ENCODE data around the gene PSKH1. TPM values are rescaled to one million over a fixed set of nuclear protein-coding genes. Genes with fewer than 3 reads are reported as not detected.

PSKH1 gene
- total RNA-seq, 1 donor from 2014 or later = 17.8 TPM

DNA sequence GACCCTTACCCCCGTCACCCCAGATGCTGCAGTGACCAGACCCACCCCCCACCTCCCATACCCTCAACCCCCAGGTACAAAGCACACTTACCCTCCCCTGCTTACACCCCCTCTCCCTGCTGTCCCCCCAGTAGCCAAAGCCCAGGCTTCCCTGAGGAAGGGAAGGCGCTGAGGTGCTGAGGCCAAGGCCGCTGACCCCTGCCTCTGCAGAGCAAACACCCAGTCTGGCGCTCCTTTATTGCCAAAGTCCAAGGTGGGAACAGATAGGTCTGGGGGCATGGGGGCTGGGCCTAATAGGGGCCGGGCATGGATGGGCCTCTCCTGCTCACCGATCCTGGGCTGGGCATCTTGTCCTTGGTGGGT is 50.2 kb downstream of the PSKH1 start:
- H3K4me3 Mint-ChIP-seq = no peak overlapping the region
- H3K27me3 Mint-ChIP-seq (ENCODE audit: insufficient read depth) = no peaks in the 10 kb centered on the region
- DNase-seq (ENCODE audit: low spot score) = no peak
- peaks cover 25% of the 10 kb centered on the region for H3K4me1 Mint-ChIP-seq (ENCODE audit: low read depth)
- intact Hi-C loops (cut with micrococcal nuclease) = no loop called here
- H3K36me3 Mint-ChIP-seq (ENCODE audit: low read depth) = peaks cover 12% of the 10 kb centered on the region
- no peak overlapping the region for H3K27ac Mint-ChIP-seq
- no peaks in the 10 kb centered on the region for H3K9me3 Mint-ChIP-seq

DNA sequence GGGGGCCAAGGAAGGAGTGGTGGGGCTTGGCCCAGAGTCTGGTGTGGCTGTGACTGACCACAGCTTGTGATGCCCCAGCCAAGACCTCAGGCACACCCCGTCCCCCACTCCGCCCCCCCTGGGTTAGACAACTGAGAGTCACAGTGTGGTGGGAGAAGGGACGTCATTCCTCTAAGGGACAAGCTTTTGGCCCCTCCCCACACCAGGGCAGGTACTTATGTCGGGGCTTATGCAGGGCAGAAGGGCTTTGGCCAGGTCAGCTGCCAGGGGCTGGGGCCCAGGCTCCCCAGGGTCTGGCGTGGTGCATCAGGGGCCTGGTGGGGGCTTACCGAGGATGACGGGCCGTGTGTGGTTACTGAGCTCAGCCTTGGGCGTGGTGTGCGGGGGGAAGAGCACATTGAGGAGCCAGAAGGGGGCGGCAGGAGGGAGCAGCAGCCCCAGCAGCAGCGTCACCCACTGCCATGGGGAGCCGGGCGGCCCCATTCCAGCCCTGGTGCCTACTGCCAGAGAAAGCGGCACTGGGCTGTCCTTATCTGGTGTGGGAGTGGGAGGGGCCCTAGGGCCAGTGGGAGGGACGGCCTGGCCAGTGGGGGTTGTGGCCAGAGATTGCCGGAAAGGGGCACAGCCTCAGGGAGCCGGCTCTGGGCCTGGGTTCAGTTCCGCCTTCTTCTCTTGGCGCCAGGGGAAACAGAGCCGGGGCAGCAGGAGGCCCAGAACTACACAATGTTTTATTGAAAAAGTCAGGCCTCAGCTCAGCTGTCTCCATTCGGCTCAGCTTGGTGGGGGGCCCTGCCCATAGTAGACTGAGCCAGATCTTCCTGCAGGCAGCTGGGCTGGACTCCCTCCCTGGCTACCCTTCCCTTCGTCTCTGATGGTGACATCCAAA is 50.8 kb downstream of the PSKH1 start, which contains the start of gene LCAT:
LCAT (minus strand) TSS at position 502 of the 886 bp plus-strand sequence; CDS start at position 483, 19 bp downstream.
- peaks cover 25% of the 10 kb centered on the region for H3K4me1 Mint-ChIP-seq (ENCODE audit: low read depth)
- intact Hi-C loops (cut with micrococcal nuclease) = no loop called here
- no peaks in the 10 kb centered on the region for H3K9me3 Mint-ChIP-seq
- H3K27me3 Mint-ChIP-seq (ENCODE audit: insufficient read depth) = no peaks in the 10 kb centered on the region
- H3K27ac Mint-ChIP-seq = no peak within 1 kb of the TSS
- H3K4me3 Mint-ChIP-seq = no peak within 1 kb of the TSS
- no peak for DNase-seq (ENCODE audit: low spot score)
- peaks cover 13% of the 10 kb centered on the region for H3K36me3 Mint-ChIP-seq (ENCODE audit: low read depth)

DNA sequence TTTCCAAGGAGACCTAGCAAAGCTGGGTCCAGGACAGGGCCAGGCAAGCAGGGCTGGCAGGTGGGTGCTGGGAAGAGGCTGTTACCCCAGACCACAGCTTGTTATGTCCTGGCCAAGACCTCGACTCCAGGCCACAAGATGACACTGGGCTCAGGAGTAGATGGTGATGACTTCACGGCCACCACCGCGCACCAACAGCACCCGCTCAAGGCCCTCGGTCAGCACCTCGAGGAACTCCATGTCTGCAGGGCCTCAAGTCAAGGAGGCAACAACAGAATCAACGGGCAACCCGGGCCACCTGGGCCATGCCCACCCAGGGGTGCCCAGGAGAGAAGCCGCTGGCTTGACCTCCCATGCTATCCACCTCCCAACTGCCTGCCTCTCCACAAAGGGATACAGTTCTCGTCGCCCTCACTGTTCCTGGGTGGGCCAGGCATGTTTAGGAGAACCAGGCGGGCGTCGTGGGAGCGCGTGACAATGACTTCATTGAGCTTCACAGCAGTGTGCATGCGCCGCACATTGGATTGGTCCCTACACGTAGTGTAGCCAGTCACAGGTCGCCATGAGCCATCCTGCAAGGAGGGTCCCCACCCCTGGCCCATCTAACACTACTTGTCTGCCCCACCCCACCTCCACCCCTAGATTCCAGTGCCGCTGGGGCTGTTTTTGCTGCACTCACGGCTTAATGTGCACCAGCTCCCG is 51.8 kb downstream of the PSKH1 start:
- Mint-ChIP-seq H3K4me1 (ENCODE audit: low read depth) (peaks cover 20% of the 10 kb centered on the region), H3K9me3 (no peaks in the 10 kb centered on the region), H3K4me3 (no peak overlapping the region), H3K27me3 (ENCODE audit: insufficient read depth) (no peaks in the 10 kb centered on the region), H3K36me3 (ENCODE audit: low read depth) (peaks cover 10% of the 10 kb centered on the region), H3K27ac (no peak overlapping the region)
- intact Hi-C loops (cut with micrococcal nuclease) = no loop called here
- no peak for DNase-seq (ENCODE audit: low spot score)

DNA sequence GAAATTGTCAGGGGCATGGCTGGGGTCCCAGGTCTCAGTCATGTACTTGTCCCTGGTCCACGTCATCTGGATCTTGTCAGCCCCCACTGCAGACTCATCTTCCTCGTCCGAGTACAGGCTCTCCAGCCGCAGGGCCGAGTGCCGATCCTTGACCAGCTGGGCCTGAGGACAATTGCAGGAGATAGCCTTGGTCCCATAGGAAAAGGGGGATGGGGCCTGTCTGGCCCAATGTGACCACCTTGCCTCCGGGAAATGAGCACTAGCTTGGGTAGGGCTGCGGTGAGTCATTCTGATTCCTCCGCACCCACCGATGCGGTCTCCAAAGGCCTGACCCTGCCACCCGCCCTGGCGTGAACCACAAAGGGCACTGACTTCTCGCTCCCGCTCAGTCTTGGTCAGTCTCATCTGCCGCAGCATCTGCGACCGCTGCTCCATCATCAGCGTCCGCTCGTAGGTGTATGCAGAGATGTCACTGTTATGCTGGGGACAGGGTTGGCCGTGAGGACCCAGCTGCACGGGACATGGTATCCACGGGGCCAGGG is 52.4 kb downstream of the PSKH1 start:
- Mint-ChIP-seq H3K27ac (no peak overlapping the region), H3K4me1 (ENCODE audit: low read depth) (peaks cover 14% of the 10 kb centered on the region), H3K9me3 (no peaks in the 10 kb centered on the region)

DNA sequence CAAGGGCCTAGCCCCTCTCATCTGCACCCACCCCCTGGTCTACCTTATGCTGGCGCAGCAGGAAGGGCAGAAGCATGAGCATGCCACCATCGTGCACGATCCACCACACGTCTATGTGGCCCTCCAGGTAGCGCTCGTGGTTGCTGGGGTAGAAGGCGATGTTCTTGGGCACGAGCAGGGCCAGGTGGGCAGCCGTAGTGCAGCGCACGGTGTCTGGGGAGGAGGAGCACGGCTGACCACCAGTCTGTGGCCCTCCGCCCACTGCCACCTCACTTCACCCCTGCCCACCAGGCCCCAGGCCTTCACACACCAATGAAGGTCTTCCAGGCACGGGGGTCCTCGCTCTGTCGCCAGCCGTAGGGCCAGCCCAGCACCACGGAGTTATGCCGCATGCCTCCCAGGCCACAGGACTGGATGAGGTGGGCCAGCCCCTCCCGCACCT is 53.1 kb downstream of the PSKH1 start:
- Mint-ChIP-seq H3K9me3 (no peaks in the 10 kb centered on the region), H3K4me3 (no peak overlapping the region), H3K27me3 (ENCODE audit: insufficient read depth) (no peaks in the 10 kb centered on the region), H3K4me1 (ENCODE audit: low read depth) (peaks cover 11% of the 10 kb centered on the region), H3K27ac (no peak overlapping the region), H3K36me3 (ENCODE audit: low read depth) (peaks cover 7% of the 10 kb centered on the region)
- no peak for DNase-seq (ENCODE audit: low spot score)
- intact Hi-C loops (cut with micrococcal nuclease) = no loop called here

More for the DNA sequence above, 52.4 kb downstream of the PSKH1 start:
- no peaks in the 10 kb centered on the region for H3K27me3 Mint-ChIP-seq (ENCODE audit: insufficient read depth)
- peaks cover 7% of the 10 kb centered on the region for H3K36me3 Mint-ChIP-seq (ENCODE audit: low read depth)
- DNase-seq (ENCODE audit: low spot score) = no peak
- intact Hi-C loops (cut with micrococcal nuclease) = no loop called here
- H3K4me3 Mint-ChIP-seq = no peak overlapping the region

DNA sequence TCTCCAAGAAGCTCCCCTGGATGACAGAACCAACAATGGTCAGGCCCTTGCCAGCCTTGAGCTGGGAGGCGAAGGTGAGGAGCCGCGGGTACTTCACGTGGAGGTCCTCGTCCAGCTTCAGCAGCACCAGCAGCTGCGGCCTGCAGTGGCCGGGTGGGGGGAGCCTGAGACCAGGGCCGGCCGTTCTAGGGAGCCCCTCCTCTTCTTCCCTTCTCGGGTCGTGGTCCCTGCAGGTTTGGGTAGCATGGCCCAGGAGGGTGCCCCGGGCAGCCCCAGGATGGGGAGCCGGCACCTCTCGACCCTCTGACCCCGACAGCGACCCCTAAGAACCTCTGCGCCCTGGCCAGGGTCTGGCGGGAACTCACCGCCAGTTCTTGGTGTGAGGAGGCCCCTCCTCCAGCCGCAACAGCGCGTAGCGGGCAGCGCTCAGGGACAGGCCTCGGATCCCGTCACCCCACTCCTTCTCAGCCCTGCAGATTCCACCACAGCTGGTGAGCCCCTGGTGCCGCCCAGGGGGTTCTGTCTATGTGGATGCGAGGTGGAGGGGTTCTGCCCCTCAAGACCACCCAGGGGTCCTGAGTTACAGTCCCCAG is 54.0 kb downstream of the PSKH1 start:
- no peak for DNase-seq (ENCODE audit: low spot score)

DNA sequence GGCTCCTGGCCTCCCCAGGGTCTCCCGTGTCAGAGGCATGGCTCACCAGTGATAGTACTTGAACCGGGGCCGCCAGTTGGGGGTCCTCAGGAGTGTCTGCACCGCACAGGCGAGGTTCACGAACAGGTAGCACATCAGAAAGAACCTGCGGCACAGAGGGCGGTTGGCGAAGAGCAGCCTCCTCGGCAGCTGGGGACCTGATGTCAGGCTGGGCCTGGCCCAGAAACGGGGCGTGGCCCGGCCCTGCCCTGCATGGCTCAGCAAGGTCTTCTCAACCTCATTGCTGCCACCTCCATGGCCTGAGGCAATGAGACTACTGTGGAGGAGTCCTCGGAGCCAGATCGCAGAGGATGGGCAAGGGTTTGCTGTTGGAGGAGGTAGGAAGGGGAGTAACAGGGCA is 55.0 kb downstream of the PSKH1 start:
- intact Hi-C loops (cut with micrococcal nuclease) = no loop called here
- H3K4me1 Mint-ChIP-seq (ENCODE audit: low read depth) = no peaks in the 10 kb centered on the region
- no peak overlapping the region for H3K27ac Mint-ChIP-seq

More for the DNA sequence above, 54.0 kb downstream of the PSKH1 start:
- no peak overlapping the region for H3K4me3 Mint-ChIP-seq
- no peaks in the 10 kb centered on the region for H3K9me3 Mint-ChIP-seq
- intact Hi-C loops (cut with micrococcal nuclease) = no loop called here
- peaks cover 3% of the 10 kb centered on the region for H3K4me1 Mint-ChIP-seq (ENCODE audit: low read depth)
- H3K36me3 Mint-ChIP-seq (ENCODE audit: low read depth) = peaks cover 8% of the 10 kb centered on the region
- no peak overlapping the region for H3K27ac Mint-ChIP-seq
- no peaks in the 10 kb centered on the region for H3K27me3 Mint-ChIP-seq (ENCODE audit: insufficient read depth)

DNA sequence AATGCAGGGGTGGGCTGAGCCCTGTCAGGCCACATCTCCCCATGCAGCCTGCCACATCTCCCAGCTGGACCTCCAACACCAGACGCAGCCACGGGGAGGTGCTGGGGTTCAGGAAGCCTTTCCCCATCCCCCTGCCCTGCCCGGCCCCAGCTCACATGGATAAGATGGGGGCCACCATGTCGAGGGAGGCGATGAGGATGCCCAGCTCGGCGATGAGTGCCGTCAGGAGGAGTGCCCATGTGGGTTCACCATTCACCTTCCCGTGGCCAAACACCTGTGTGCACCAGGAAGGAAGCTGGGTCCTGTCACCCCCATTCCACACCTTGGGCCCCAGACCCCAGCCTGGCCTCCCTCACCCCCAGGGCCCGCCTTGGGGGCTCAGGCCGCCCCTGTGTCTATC is 56.6 kb downstream of the PSKH1 start:
- intact Hi-C loops (cut with micrococcal nuclease) = no loop called here
- Mint-ChIP-seq H3K4me1 (ENCODE audit: low read depth) (no peaks in the 10 kb centered on the region), H3K4me3 (no peak overlapping the region), H3K9me3 (no peaks in the 10 kb centered on the region), H3K27me3 (ENCODE audit: insufficient read depth) (no peaks in the 10 kb centered on the region), H3K36me3 (ENCODE audit: low read depth) (peaks cover 8% of the 10 kb centered on the region), H3K27ac (no peak overlapping the region)
- DNase-seq (ENCODE audit: low spot score) = no peak

More for the DNA sequence above, 55.0 kb downstream of the PSKH1 start:
- no peaks in the 10 kb centered on the region for H3K9me3 Mint-ChIP-seq
- no peak for DNase-seq (ENCODE audit: low spot score)
- H3K4me3 Mint-ChIP-seq = no peak overlapping the region
- H3K36me3 Mint-ChIP-seq (ENCODE audit: low read depth) = peaks cover 8% of the 10 kb centered on the region
- H3K27me3 Mint-ChIP-seq (ENCODE audit: insufficient read depth) = no peaks in the 10 kb centered on the region

DNA sequence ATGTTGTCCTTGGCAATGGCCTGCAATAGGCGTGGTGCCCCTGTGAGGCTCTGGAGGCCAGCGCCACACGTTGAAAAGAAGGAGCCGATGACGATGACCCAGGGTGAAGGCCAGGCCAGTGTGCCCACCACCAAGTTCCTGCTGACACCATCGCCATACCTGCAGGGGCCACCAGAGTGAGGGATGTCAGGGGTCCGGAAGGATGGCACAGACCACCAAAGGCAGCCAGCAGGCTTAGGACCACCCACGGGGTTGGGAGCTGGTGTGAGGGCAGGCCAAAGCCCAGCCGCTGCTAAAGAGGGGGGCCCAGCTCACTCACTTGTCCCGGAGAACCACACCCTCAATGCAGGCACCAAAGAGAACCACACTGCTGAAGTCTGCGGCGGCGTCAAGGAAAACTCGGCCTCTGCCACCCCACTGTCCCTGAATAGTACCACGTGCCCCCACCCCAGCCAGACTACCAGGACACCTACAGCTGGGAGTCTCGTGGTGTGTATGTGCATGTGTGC is 57.3 kb downstream of the PSKH1 start:
- Mint-ChIP-seq H3K4me1 (ENCODE audit: low read depth) (no peaks in the 10 kb centered on the region), H3K36me3 (ENCODE audit: low read depth) (peaks cover 8% of the 10 kb centered on the region), H3K27me3 (ENCODE audit: insufficient read depth) (no peaks in the 10 kb centered on the region), H3K9me3 (no peaks in the 10 kb centered on the region), H3K4me3 (no peak overlapping the region), H3K27ac (no peak overlapping the region)
- DNase-seq (ENCODE audit: low spot score) = no peak
- intact Hi-C loops (cut with micrococcal nuclease) = no loop called here

DNA sequence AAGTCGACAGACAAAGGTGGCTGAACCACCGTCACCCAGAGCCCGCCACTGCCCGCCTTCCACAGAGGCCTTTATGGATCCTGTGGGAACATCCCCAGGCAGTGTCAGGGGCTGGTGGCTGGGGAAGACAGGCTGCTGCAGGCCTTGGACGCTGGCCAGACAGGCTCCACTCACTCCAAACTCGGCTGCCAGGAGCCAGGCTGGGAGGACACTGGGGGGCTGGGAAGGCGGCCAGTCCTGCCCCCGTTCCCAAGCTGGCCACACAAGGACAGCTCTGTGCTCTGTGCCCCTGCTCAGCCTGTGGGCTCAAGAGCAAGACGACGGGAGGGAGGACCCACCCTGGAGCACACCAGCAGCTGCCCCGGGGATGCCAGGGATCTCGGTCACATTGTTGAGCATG is 58.4 kb downstream of the PSKH1 start:
- no peak for DNase-seq (ENCODE audit: low spot score)
- no peaks in the 10 kb centered on the region for H3K27me3 Mint-ChIP-seq (ENCODE audit: insufficient read depth)
- H3K9me3 Mint-ChIP-seq = no peaks in the 10 kb centered on the region
- intact Hi-C loops (cut with micrococcal nuclease) = no loop called here
- H3K27ac Mint-ChIP-seq = no peak overlapping the region
- peaks cover 8% of the 10 kb centered on the region for H3K36me3 Mint-ChIP-seq (ENCODE audit: low read depth)
- no peaks in the 10 kb centered on the region for H3K4me1 Mint-ChIP-seq (ENCODE audit: low read depth)
- no peak overlapping the region for H3K4me3 Mint-ChIP-seq

DNA sequence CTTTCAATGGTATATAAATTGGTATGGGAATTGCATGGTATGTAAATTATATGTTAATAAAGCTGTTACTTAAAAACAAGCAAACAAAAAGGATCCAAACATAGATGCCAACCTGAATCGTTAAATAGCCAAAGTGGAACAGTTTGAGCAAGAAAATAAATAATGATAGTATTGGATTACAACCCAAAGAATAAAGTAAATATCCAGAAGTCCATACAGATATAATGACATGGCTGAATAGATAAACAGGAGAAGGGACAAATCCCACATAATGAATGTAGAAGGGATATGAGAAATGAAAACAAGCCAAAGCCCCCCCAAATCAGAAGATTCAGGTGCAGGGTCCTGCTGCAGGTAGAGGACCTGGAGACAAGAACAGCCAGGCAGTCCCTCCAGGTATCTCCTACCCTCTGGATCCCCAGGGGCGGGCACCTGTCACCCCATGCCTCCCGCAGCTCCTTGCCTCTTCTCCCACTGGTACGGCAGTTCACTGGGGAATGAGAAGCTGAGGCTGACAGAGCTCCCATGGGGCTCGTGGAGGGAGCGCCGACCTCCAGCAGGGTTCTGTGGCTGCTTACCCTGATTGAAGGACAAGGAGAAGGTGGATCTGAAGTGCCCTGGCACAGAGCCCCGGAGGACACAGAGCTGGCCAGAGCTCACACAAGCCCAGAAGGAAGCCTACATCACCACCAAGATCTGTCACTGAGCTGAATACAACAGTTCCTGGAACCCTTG is 60.8 kb downstream of the PSKH1 start:
- Mint-ChIP-seq H3K27ac (no peak overlapping the region), H3K27me3 (ENCODE audit: insufficient read depth) (no peaks in the 10 kb centered on the region), H3K4me1 (ENCODE audit: low read depth) (no peaks in the 10 kb centered on the region), H3K4me3 (no peak overlapping the region), H3K36me3 (ENCODE audit: low read depth) (peaks cover 8% of the 10 kb centered on the region), H3K9me3 (no peaks in the 10 kb centered on the region)
- intact Hi-C loops (cut with micrococcal nuclease) = no loop called here
- no peak for DNase-seq (ENCODE audit: low spot score)
